ENCODE measurements around the gene NOP9. TPM values are rescaled to one million over a fixed set of nuclear protein-coding genes. Genes with fewer than 3 reads are reported as not detected.
A peak's percentile ranks its signal among the peaks of the same experiment; 100 is the strongest.

NOP9 gene
- total and polyA plus RNA-seq, 9 of the 15 experiments (the other 6 are each of a cell fraction or from before 2014, with no cell fraction given) = 1.0 to 27.9 (median 15.1) TPM

GRCh38 chr14:24267516-24267915, 32.1 kb upstream of the NOP9 start:
- TF ChIP-seq HINFP (tag; conservative IDR thresholded peaks at IDR 0.05; ENCODE audit: low read depth) = no peak
- no peak for FAIRE-seq
- Histone ChIP-seq H3K4me3 (no peak overlapping the region), H3K4me2 (ENCODE audit: insufficient read depth, low read length) (no peak overlapping the region), H3K9me3 (replicated peaks; ENCODE audit: control insufficient read depth, insufficient read depth, low read depth, low read length) (no peaks in the 10 kb centered on the region), H3K27ac (ENCODE audit: extremely low read depth, low read depth, low read length) (no peak overlapping the region), H2AFZ (ENCODE audit: low read depth, low read length) (no peak overlapping the region), H3K9me1 (ENCODE audit: control insufficient read depth, insufficient read depth, low read length) (no peaks in the 10 kb centered on the region), H3K79me2 (ENCODE audit: control insufficient read depth, insufficient read depth, low read length) (peaks cover 9% of the 10 kb centered on the region; the same call in 1 of the 3 replicates), H3K9ac (ENCODE audit: insufficient read depth in 1 of 2, low read depth in 2 of 2, low read length in 2 of 2) (peak overlapping the region in 1 of 2 experiments; percentile 52; a peak in 1 of 4 replicates), H3K4me1 (replicated peaks in 1 of 2; ENCODE audit: control insufficient read depth in 2 of 2, insufficient read depth in 2 of 2, low read length in 2 of 2) (peaks cover 8 to 26% of the 10 kb centered on the region in 2 experiments; a peak in 4 of 5 replicates), H4K20me1 (replicated peaks; ENCODE audit: control insufficient read depth, insufficient read depth, low read length) (no peaks in the 10 kb centered on the region; the same call in 1 of the 2 replicates), H3K27me3 (ENCODE audit: control insufficient read depth in 2 of 2, insufficient read depth in 2 of 2, low read length in 2 of 2) (no peaks in the 10 kb centered on the region), H3K36me3 (ENCODE audit: control insufficient read depth, insufficient read depth, low read length) (no peaks in the 10 kb centered on the region)
- DNase-seq (ENCODE audit: extremely low read depth in 1 of 4, low spot score in 3 of 4) = no peak
- no peak for ATAC-seq
- BruUV-seq (replicated peaks) = no TSS peak
- POLR2A ChIA-PET = interaction anchor here (0.6 to 1.4 kb wide), 2 partner anchors 12 to 25 kb away, joined by 3 read pairs; partner anchors contain the start of gene TINF2
- intact Hi-C loops (cut with micrococcal nuclease) = no loop called here
- CTCF ChIA-PET (ENCODE audit: low intra/inter-chr PET ratio) = no interaction called here
- in situ Hi-C loops (cut with MboI) = no loop called here
- 77% methylated on average over 8 of the region's 9 CpGs for WGBS (ENCODE audit: insufficient coverage, low coverage, missing lambda C conversion rate)

- Histone ChIP-seq H3K36me3 (ENCODE audit: control insufficient read depth, insufficient read depth, low read length) (no peaks in the 10 kb centered on the region), H3K4me1 (replicated peaks in 1 of 2; ENCODE audit: control insufficient read depth in 2 of 2, insufficient read depth in 2 of 2, low read length in 2 of 2) (peaks cover 12 to 20% of the 10 kb centered on the region in 2 experiments; a peak in 4 of 5 replicates), H3K27ac (ENCODE audit: extremely low read depth, low read depth, low read length) (no peak overlapping the region), H2AFZ (ENCODE audit: low read depth, low read length) (no peak overlapping the region), H3K27me3 (ENCODE audit: control insufficient read depth in 2 of 2, insufficient read depth in 2 of 2, low read length in 2 of 2) (no peaks in the 10 kb centered on the region), H3K9ac (ENCODE audit: insufficient read depth in 1 of 2, low read depth in 2 of 2, low read length in 2 of 2) (no peak overlapping the region), H3K79me2 (ENCODE audit: control insufficient read depth, insufficient read depth, low read length) (peaks cover 9% of the 10 kb centered on the region; the same call in 1 of the 3 replicates), H3K9me1 (ENCODE audit: control insufficient read depth, insufficient read depth, low read length) (no peaks in the 10 kb centered on the region), H3K4me3 (no peak overlapping the region), H4K20me1 (replicated peaks; ENCODE audit: control insufficient read depth, insufficient read depth, low read length) (no peaks in the 10 kb centered on the region; the same call in 1 of the 2 replicates), H3K4me2 (ENCODE audit: insufficient read depth, low read length) (no peak overlapping the region), H3K9me3 (replicated peaks; ENCODE audit: control insufficient read depth, insufficient read depth, low read depth, low read length) (no peaks in the 10 kb centered on the region)
- in situ Hi-C loops (cut with MboI) (no loop called here), intact Hi-C loops (cut with micrococcal nuclease) (no loop called here)
- ATAC-seq = no peak
- WGBS (ENCODE audit: insufficient coverage, low coverage, missing lambda C conversion rate) = 100% methylated on average over 4 of the region's 9 CpGs
- POLR2A ChIA-PET = interaction anchor here (0.6 to 1.4 kb wide), 3 partner anchors 13 to 26 kb away, joined by 3 to 4 read pairs (median 3); partner anchors contain the start of gene TINF2
- no peak for FAIRE-seq
- CTCF ChIA-PET (ENCODE audit: low intra/inter-chr PET ratio) = no interaction called here
- DNase-seq (ENCODE audit: extremely low read depth in 1 of 4, low spot score in 3 of 4) = no peak
- no TSS peak for BruUV-seq (replicated peaks)
- TF ChIP-seq GATAD2B (IDR thresholded peaks at IDR 0.05; ENCODE audit: borderline replicate concordance) (no peak), IRF9 (tag; IDR thresholded peaks at IDR 0.05) (no peak), USF1 (CRISPR knock-in tag; IDR thresholded peaks at IDR 0.05) (no peak), NONO (IDR thresholded peaks at IDR 0.05; ENCODE audit: low read depth in 2 of 2, low read length in 1 of 2) (no peak), NFYB (IDR thresholded peaks at IDR 0.05; ENCODE audit: extremely low read depth, insufficient read length) (no peak), THRA (IDR thresholded peaks at IDR 0.05) (no peak), SMAD3 (CRISPR knock-in tag; conservative IDR thresholded peaks at IDR 0.05) (no peak)
These were observed 31.4 kb upstream of the NOP9 start for GRCh38 chr14:24268225-24268624.
